GM19099 (cell line): ENCODE measurements around the gene GALNT16.

Experiments
- POLR2A ChIP-seq: IDR thresholded peaks from 3 replicates; pipeline ENCODE4 v1.6.1; 2011; ENCODE audit warnings: low read depth; ENCODE audit not compliant: insufficient read length; ENCODE audit errors: extremely low read depth

Gene GALNT16

GRCh38 chr14:69259527-69260189 lies at the start of gene GALNT16:
Gene GALNT16, plus strand, starts transcription at chr14:69260158. Its CDS starts 133 bp downstream, at chr14:69260291.
- TF ChIP-seq POLR2A = no peak

- no peak for TF ChIP-seq POLR2A
Observed at GRCh38 chr14:69214393-69214792, 45.6 kb upstream of the GALNT16 start.

- no peak for TF ChIP-seq POLR2A
Observed at GRCh38 chr14:69224946-69225345, 35.0 kb upstream of the GALNT16 start.

- TF ChIP-seq POLR2A = no peak
Observed at GRCh38 chr14:69226178-69226577, 33.8 kb upstream of the GALNT16 start.

- TF ChIP-seq POLR2A = no peak
Observed at GRCh38 chr14:69226736-69227135, 33.2 kb upstream of the GALNT16 start.

- no peak for TF ChIP-seq POLR2A
Observed at GRCh38 chr14:69231486-69231885, 28.5 kb upstream of the GALNT16 start.

GRCh38 chr14:69232388-69232787 lies 27.6 kb upstream of the GALNT16 start:
- no peak for TF ChIP-seq POLR2A

- no peak for TF ChIP-seq POLR2A
Observed at GRCh38 chr14:69234106-69234505, 25.9 kb upstream of the GALNT16 start.

- TF ChIP-seq POLR2A = no peak
Observed at GRCh38 chr14:69235708-69236107, 24.2 kb upstream of the GALNT16 start.

- TF ChIP-seq POLR2A = no peak
Observed at GRCh38 chr14:69237142-69237541, 22.8 kb upstream of the GALNT16 start.

- TF ChIP-seq POLR2A = no peak
Observed at GRCh38 chr14:69237584-69237983, 22.4 kb upstream of the GALNT16 start.

- no peak for TF ChIP-seq POLR2A
Observed at GRCh38 chr14:69238883-69239282, 21.1 kb upstream of the GALNT16 start.

GRCh38 chr14:69240527-69241173 lies 19.3 kb upstream of the GALNT16 start:
- TF ChIP-seq POLR2A = no peak

- no peak for TF ChIP-seq POLR2A
Observed at GRCh38 chr14:69241577-69241976, 18.4 kb upstream of the GALNT16 start.

- no peak for TF ChIP-seq POLR2A
Observed at GRCh38 chr14:69242311-69243224, 17.4 kb upstream of the GALNT16 start.

- TF ChIP-seq POLR2A = no peak
Observed at GRCh38 chr14:69244946-69245345, 15.0 kb upstream of the GALNT16 start.

- no peak for TF ChIP-seq POLR2A
Observed at GRCh38 chr14:69246331-69246730, 13.6 kb upstream of the GALNT16 start.
